CD14-positive monocyte (primary cell): ENCODE measurements around the gene KIF16B. TPM values are rescaled to one million over a fixed set of nuclear protein-coding genes. Genes with fewer than 3 reads are reported as not detected.

Experiments used
- DNase-seq, 3 donors: peaks; one replicate each; pipeline ENCODE4 v3.0.0-alpha.2; 2011 to 2022
- H2AFZ ChIP-seq: 2 replicates; pipeline ENCODE4 v1.6.0; 2012; ENCODE audit warnings: mild to moderate bottlenecking, low read depth, low read length, inconsistent platforms; ENCODE audit not compliant: insufficient read depth, poor library complexity, severe bottlenecking
- H3K27ac ChIP-seq, 2 donors: 1 replicate in 1 of 2; 2 replicates in 1 of 2; pipeline ENCODE4 v1.5.1; 2012 to 2013; ENCODE audit warnings: low read length in 2 of 2, control low read depth in 1 of 2, inconsistent platforms in 1 of 2, low read depth in 1 of 2, mild to moderate bottlenecking in 1 of 2
- H3K27me3 ChIP-seq, 2 donors: one replicate each; pipeline versions ENCODE4 v1.6.0 to v1.6.1; 2011 to 2013; ENCODE audit warnings: low read length in 2 of 2; ENCODE audit not compliant: control insufficient read depth in 2 of 2, insufficient read depth in 2 of 2
- H3K36me3 ChIP-seq, 2 donors: replicated peaks in 1 of 2; 1 replicate in 1 of 2; 2 replicates in 1 of 2; pipeline versions ENCODE4 v1.5.1 to v1.6.1; 2012 to 2013; ENCODE audit warnings: low read length in 2 of 2, control low read depth in 1 of 2, inconsistent platforms in 1 of 2, mild to moderate bottlenecking in 1 of 2; ENCODE audit not compliant: insufficient read depth in 2 of 2, control insufficient read depth in 1 of 2
- H3K4me1 ChIP-seq, 2 donors: 1 replicate in 1 of 2; 2 replicates in 1 of 2; pipeline versions ENCODE4 v1.5.1 to v1.6.1; 2012 to 2013; ENCODE audit warnings: low read length in 2 of 2, control low read depth in 1 of 2, inconsistent platforms in 1 of 2, mild to moderate bottlenecking in 1 of 2, moderate library complexity in 1 of 2; ENCODE audit not compliant: insufficient read depth in 2 of 2, control insufficient read depth in 1 of 2
- H3K4me2 ChIP-seq: replicated peaks from 2 replicates; pipeline ENCODE3; 2012; ENCODE audit warnings: low read length, moderate library complexity, mild to moderate bottlenecking; ENCODE audit not compliant: poor library complexity, severe bottlenecking; ENCODE audit errors: extremely low read depth
- H3K4me3 ChIP-seq, 3 experiments: fragments of 200-600 bp in 1 of 3; sonication (generic) in 1 of 3; replicated peaks in 1 of 3; 1 replicate in 2 of 3; 2 replicates in 1 of 3; pipeline ENCODE4 v1.5.1; 2011 to 2013; ENCODE audit warnings: low read length in 3 of 3, mild to moderate bottlenecking in 3 of 3, control low read depth in 2 of 3, low read depth in 2 of 3, inconsistent platforms in 1 of 3, moderate library complexity in 1 of 3
- H3K79me2 ChIP-seq: 2 replicates; pipeline ENCODE4 v1.6.0; 2012; ENCODE audit warnings: mild to moderate bottlenecking, control low read depth, inconsistent platforms, low read length, moderate library complexity; ENCODE audit not compliant: insufficient read depth
- H3K9ac ChIP-seq: 2 replicates; pipeline ENCODE4 v1.6.0; 2017; ENCODE audit warnings: low read length, mild to moderate bottlenecking; ENCODE audit not compliant: insufficient read depth, poor library complexity, severe bottlenecking
- H3K9me3 ChIP-seq, 2 donors: replicated peaks in 1 of 2; 1 replicate in 1 of 2; 2 replicates in 1 of 2; pipeline versions ENCODE4 v1.5.1 to v1.6.1; 2012 to 2013; ENCODE audit warnings: low read length in 2 of 2, control low read depth in 1 of 2; ENCODE audit not compliant: control insufficient read depth in 1 of 2, insufficient read depth in 1 of 2
- H4K20me1 ChIP-seq: 2 replicates; pipeline ENCODE4 v1.6.0; 2012; ENCODE audit warnings: mild to moderate bottlenecking, low read length, control low read depth, moderate library complexity; ENCODE audit not compliant: insufficient read depth
- H3K27ac Mint-ChIP-seq, 7 donors: one replicate each; pipeline ENCODE4 v1.8.0; 2020; ENCODE audit warnings: mild to moderate bottlenecking in 7 of 7, mixed read lengths in 7 of 7, moderate library complexity in 6 of 7, inconsistent platforms in 2 of 7
- H3K27me3 Mint-ChIP-seq, 3 donors: one replicate each; pipeline ENCODE4 v1.8.0; 2021 to 2022; ENCODE audit warnings: low read depth in 3 of 3, mild to moderate bottlenecking in 3 of 3, mixed read lengths in 3 of 3, moderate library complexity in 3 of 3, inconsistent platforms in 1 of 3
- H3K36me3 Mint-ChIP-seq, 2 donors: one replicate each; pipeline ENCODE4 v1.8.0; 2020; ENCODE audit warnings: mixed read lengths in 2 of 2, inconsistent platforms in 1 of 2, mild to moderate bottlenecking in 1 of 2
- H3K4me1 Mint-ChIP-seq: one replicate; pipeline ENCODE4 v1.8.0; 2020; ENCODE audit warnings: mild to moderate bottlenecking, mixed read lengths
- H3K4me3 Mint-ChIP-seq, 2 donors: one replicate each; pipeline ENCODE4 v1.8.0; 2020; ENCODE audit warnings: mild to moderate bottlenecking in 2 of 2, mixed read lengths in 2 of 2, moderate library complexity in 1 of 2
- H3K9me3 Mint-ChIP-seq, 7 donors: one replicate each; pipeline ENCODE4 v1.8.0; 2020 to 2022; ENCODE audit warnings: mixed read lengths in 7 of 7, mild to moderate bottlenecking in 6 of 7, moderate library complexity in 6 of 7, inconsistent platforms in 2 of 7
- WGBS: methylation state at CpG from one replicate; pipeline ENCODE4 v1.1.5; 2013; ENCODE audit warnings: missing lambda C conversion rate; ENCODE audit not compliant: insufficient coverage; 5-methylcytosine and 5-hydroxymethylcytosine counted together
- intact Hi-C, 2 donors: fragments of 100-400 bp; cut with micrococcal nuclease; formaldehyde crosslinking; loops; one replicate each; pipeline versions ENCODE4 v1.15.0 to v1.15.1; 2023
- polyA plus RNA-seq, 3 donors: library from polyadenylated mRNA; depleted of rRNA in 1 of 3; unstranded in 2 of 3; stranded (reverse) in 1 of 3; fragments of 300-500 nt in 2 of 3; fragments of >200 nt in 1 of 3; fragmentation: Illumina TruSeq in 2 of 3; gene quantifications; 1 replicate in 2 of 3; 2 replicates in 1 of 3; pipeline ENCODE4 v1.2.3, GENCODE V29; 2012 to 2021
- TF ChIP-seq, protein P1 (sequence below): fragments of 200-600 bp; IDR thresholded peaks from one replicate; pipeline ENCODE4 v1.8.0; 2022; ENCODE audit warnings: antibody characterized with exemption, mild to moderate bottlenecking

The KIF16B gene
- polyA plus RNA-seq, 3 donors, result 0.89 to 2.9 (median 2.8) TPM

DNA sequence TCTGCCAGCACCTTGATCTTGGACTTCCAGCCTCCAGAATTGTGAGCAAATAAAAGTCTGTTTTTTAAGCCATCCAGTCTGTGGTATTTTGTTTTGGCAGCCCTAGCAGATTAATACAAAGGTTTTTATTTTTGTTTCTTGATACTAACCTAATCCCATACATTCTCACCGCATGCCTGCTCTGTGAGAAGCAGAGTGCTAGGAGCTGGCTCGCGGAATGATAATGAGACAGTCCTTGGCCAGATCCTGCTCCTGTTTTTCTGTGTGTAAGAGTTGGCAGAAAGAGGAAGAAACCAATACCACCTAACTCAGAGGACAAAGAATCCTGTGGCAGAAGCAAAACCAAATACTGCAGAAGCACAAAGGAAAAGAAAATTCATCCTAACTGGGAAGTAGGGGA is 82.6 kb downstream of the KIF16B start:
- Histone ChIP-seq H3K27me3 (no peaks in the 10 kb centered on the region), H3K4me3 (peak overlapping the region in 1 of 3 experiments; percentile 49), H3K27ac (peak overlapping the region in 1 of 2 donors; percentile 46), H3K9me3 (no peaks in the 10 kb centered on the region), H3K9ac (peak overlapping the region; percentile 0), H3K36me3 (no peaks in the 10 kb centered on the region), H3K4me2 (peak overlapping the region; percentile 61), H3K4me1 (peaks cover 15 to 16% of the 10 kb centered on the region in 2 donors), H2AFZ (peak overlapping the region; percentile 37), H4K20me1 (no peaks in the 10 kb centered on the region), H3K79me2 (no peaks in the 10 kb centered on the region)
- intact Hi-C loops, result no loop called here
- Mint-ChIP-seq H3K36me3 (peaks cover 2 to 26% of the 10 kb centered on the region in 2 donors), H3K9me3 (no peaks in the 10 kb centered on the region), H3K27me3 (no peaks in the 10 kb centered on the region), H3K27ac (peak overlapping the region in 3 of 7 donors; percentile 45 to 82 (median 78)), H3K4me1 (peaks cover 17% of the 10 kb centered on the region), H3K4me3 (peak overlapping the region; percentile 45 to 87)
- TF ChIP-seq, protein P1, sequence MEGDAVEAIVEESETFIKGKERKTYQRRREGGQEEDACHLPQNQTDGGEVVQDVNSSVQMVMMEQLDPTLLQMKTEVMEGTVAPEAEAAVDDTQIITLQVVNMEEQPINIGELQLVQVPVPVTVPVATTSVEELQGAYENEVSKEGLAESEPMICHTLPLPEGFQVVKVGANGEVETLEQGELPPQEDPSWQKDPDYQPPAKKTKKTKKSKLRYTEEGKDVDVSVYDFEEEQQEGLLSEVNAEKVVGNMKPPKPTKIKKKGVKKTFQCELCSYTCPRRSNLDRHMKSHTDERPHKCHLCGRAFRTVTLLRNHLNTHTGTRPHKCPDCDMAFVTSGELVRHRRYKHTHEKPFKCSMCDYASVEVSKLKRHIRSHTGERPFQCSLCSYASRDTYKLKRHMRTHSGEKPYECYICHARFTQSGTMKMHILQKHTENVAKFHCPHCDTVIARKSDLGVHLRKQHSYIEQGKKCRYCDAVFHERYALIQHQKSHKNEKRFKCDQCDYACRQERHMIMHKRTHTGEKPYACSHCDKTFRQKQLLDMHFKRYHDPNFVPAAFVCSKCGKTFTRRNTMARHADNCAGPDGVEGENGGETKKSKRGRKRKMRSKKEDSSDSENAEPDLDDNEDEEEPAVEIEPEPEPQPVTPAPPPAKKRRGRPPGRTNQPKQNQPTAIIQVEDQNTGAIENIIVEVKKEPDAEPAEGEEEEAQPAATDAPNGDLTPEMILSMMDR, result no peak
- no peak for DNase-seq
- no CpG with 5 or more reads among the region's 3 CpGs for WGBS

DNA sequence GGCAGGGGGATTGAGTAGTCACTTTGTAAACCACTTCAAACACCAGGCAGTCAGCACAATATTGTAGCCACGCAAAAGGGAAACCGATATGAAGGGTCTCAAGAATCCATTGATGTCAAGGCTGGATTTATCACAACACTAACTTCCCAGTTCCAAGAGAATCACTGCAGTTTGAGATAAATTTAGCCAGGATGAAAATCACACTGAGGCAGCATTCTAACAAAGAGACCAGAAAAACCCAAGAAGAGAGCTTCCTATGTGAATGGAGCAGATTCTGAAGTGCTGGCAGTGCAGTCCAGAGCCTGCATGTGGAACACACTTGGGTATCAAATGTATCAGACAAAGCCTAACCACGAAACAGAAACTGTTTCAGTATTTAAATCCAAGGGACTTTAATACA is 84.6 kb downstream of the KIF16B start:
- H3K27ac Mint-ChIP-seq, result no peak overlapping the region
- no peak overlapping the region for H2AFZ ChIP-seq

More for the DNA sequence above, 84.6 kb downstream of the KIF16B start:
- Histone ChIP-seq H3K27ac (no peak overlapping the region), H3K9me3 (no peaks in the 10 kb centered on the region), H3K4me2 (no peak overlapping the region), H3K79me2 (no peaks in the 10 kb centered on the region), H3K36me3 (no peaks in the 10 kb centered on the region), H3K4me3 (no peak overlapping the region), H3K9ac (no peak overlapping the region), H3K4me1 (peaks cover 15 to 16% of the 10 kb centered on the region in 2 donors), H4K20me1 (no peaks in the 10 kb centered on the region), H3K27me3 (no peaks in the 10 kb centered on the region)
- intact Hi-C loops, result no loop called here
- Mint-ChIP-seq H3K4me1 (peaks cover 17% of the 10 kb centered on the region), H3K27me3 (no peaks in the 10 kb centered on the region), H3K4me3 (no peak overlapping the region), H3K9me3 (no peaks in the 10 kb centered on the region), H3K36me3 (peaks cover 0 to 19% of the 10 kb centered on the region in 2 donors)
- TF ChIP-seq, protein P1, result no peak
- no CpG with 5 or more reads among the region's 3 CpGs for WGBS
- no peak for DNase-seq
